ENCODE data around the gene ST3GAL6. TPM values are rescaled to one million over a fixed set of nuclear protein-coding genes. Genes with fewer than 3 reads are reported as not detected.

ST3GAL6 gene
- total and polyA plus RNA-seq, 2 of the 4 experiments (the other 2 are of a cell fraction) = 0.36 to 0.99 TPM

GRCh38 chr3:98778852-98779413, 15.8 kb downstream of the ST3GAL6 start:
- in situ Hi-C loops (cut with MboI; ENCODE audit: low sequenced_read_pairs) = no loop called here
- peak overlapping the region; percentile 69 for H2BK5ac ChIP-seq (ENCODE audit: low read depth, low read length, poor library complexity, severe bottlenecking)
- no peak overlapping the region for H2BK15ac ChIP-seq (ENCODE audit: low read depth, low read length)
- peaks cover 7% of the 10 kb centered on the region; the same call in 1 of the 2 replicates for H4K20me1 ChIP-seq (ENCODE audit: insufficient read depth, low read length)
- no peak overlapping the region for H3K27ac ChIP-seq (ENCODE audit: insufficient read depth, low read length)
- peaks cover 7% of the 10 kb centered on the region for H3K4me1 ChIP-seq (ENCODE audit: control insufficient read depth, insufficient read depth, low read length)
- no peaks in the 10 kb centered on the region for H3K9me3 ChIP-seq (ENCODE audit: control insufficient read depth, insufficient read depth, low read length)
- intact Hi-C loops (cut with micrococcal nuclease) = no loop called here
- peak overlapping the region; percentile 38; the same call in 1 of the 2 replicates for H3K4ac ChIP-seq (ENCODE audit: low read depth, low read length)
- peak overlapping the region; percentile 3 for H2AK9ac ChIP-seq (replicated peaks; ENCODE audit: low read depth, low read length, poor library complexity)
- dilution Hi-C loops (cut with HindIII; ENCODE audit: low sequenced_read_pairs, unreplicated experiment) = no loop called here
- 0 out of 2 replicates have a peak overlapping the region, but pooled peaks have one; percentile 76 for H2BK120ac ChIP-seq (ENCODE audit: low read depth, low read length)
- H2AK5ac ChIP-seq (ENCODE audit: low read depth, low read length) = peak overlapping the region; percentile 48; the same call in 1 of the 2 replicates
- H3K79me1 ChIP-seq (ENCODE audit: low read depth in 1 of 2, low read length in 2 of 2) = 0 out of 4 replicates have a peak, but pooled peaks cover 0 to under 1% of the 10 kb centered on the region in 2 experiments
- H2BK20ac ChIP-seq (ENCODE audit: low read depth, low read length) = peak overlapping the region; percentile 14; the same call in 1 of the 2 replicates
- H3K27me3 ChIP-seq (ENCODE audit: control insufficient read depth, insufficient read depth, low read length) = no peaks in the 10 kb centered on the region
- 0 out of 2 replicates have a peak overlapping the region, but pooled peaks have one; percentile 36 for H3K14ac ChIP-seq (replicated peaks; ENCODE audit: low read depth, low read length)
- H3K23ac ChIP-seq (ENCODE audit: low read depth, low read length) = peak overlapping the region; percentile 26; the same call in 1 of the 2 replicates
- WGBS, 2 experiments (ENCODE audit: extremely low coverage in 2 of 2, insufficient read length in 1 of 2) = 0% methylated on average over 2 of the region's 5 CpGs; no CpG with 5 or more reads in 1 of the 2 experiments
- no peak overlapping the region for H4K91ac ChIP-seq (ENCODE audit: insufficient read depth, low read depth, low read length)
- peak overlapping the region; percentile 42; the same call in 1 of the 2 replicates for H3K4me2 ChIP-seq (ENCODE audit: low read depth, low read length)
- ATAC-seq (ENCODE audit: low read depth) (peak; percentile 84), DNase-seq (peak; percentile 95)
- no peak overlapping the region for H4K5ac ChIP-seq (ENCODE audit: low read depth, low read length)
- H3K4me3 ChIP-seq (ENCODE audit: insufficient read depth, low read depth, low read length) = no peak overlapping the region
- no peak overlapping the region for H3K18ac ChIP-seq (ENCODE audit: low read depth, low read length)
- H3K9ac ChIP-seq (ENCODE audit: low read depth, low read length) = no peak overlapping the region
- CTCF ChIA-PET = interaction anchor here (1.5 kb wide), 1 partner anchor 129 kb away, joined by 3 read pairs; no protein-coding TSS in a partner anchor
- peak overlapping the region in 1 of 2 experiments; percentile 25; a peak in 1 of 4 replicates for H4K8ac ChIP-seq (ENCODE audit: low read depth in 2 of 2, low read length in 2 of 2)
- BruUV-seq (replicated peaks) = no TSS peak
- POLR2A ChIA-PET (ENCODE audit: unreplicated experiment) = no interaction called here
- H3K36me3 ChIP-seq (ENCODE audit: control insufficient read depth, insufficient read depth, low read length) = no peaks in the 10 kb centered on the region
- peak overlapping the region; percentile 72 for H2AFZ ChIP-seq (replicated peaks; ENCODE audit: low read length, poor library complexity)
- H3K9me1 ChIP-seq (ENCODE audit: insufficient read depth, low read length) = peaks cover 15% of the 10 kb centered on the region
- H3K56ac ChIP-seq (ENCODE audit: extremely low read depth, insufficient read depth, low read length) = no peak overlapping the region
- peak; percentile 35; the same call in 1 of the 2 replicates for TF ChIP-seq MAZ (IDR thresholded peaks at IDR 0.05; ENCODE audit: borderline replicate concordance, low read depth, low read length)
- peak; percentile 83 for TF ChIP-seq USF2 (IDR thresholded peaks at IDR 0.05; ENCODE audit: low read depth, low read length)
- no peak for TF ChIP-seq SMC3 (IDR thresholded peaks at IDR 0.05; ENCODE audit: low read depth, low read length)
- no peak for TF ChIP-seq POLR2A (IDR thresholded peaks at IDR 0.05; ENCODE audit: low read depth, low read length)
- peak; percentile 56 for TF ChIP-seq RCOR1 (IDR thresholded peaks at IDR 0.05; ENCODE audit: insufficient replicate concordance, low read length)
- TF ChIP-seq CTCF (conservative IDR thresholded peaks at IDR 0.05; ENCODE audit: low read depth, low read length) = no peak
- TF ChIP-seq CHD1 (IDR thresholded peaks at IDR 0.05; ENCODE audit: low read depth, low read length) = no peak
- TF ChIP-seq FOS (IDR thresholded peaks at IDR 0.05; ENCODE audit: low read depth, low read length) = 0 out of 2 replicates have a peak, but pooled peaks have one; percentile 15
- no peak for TF ChIP-seq MAFK (IDR thresholded peaks at IDR 0.05; ENCODE audit: low read depth, low read length)
- peak; percentile 100 for TF ChIP-seq CEBPB (IDR thresholded peaks at IDR 0.05; ENCODE audit: low read depth, low read length)
- TF ChIP-seq ELK1 (IDR thresholded peaks at IDR 0.05; ENCODE audit: borderline replicate concordance, low read depth, low read length) = no peak
- peak; percentile 12; the same call in 1 of the 2 replicates for TF ChIP-seq MXI1 (IDR thresholded peaks at IDR 0.05; ENCODE audit: borderline replicate concordance, low read depth, low read length)
- TF ChIP-seq BHLHE40 (IDR thresholded peaks at IDR 0.05; ENCODE audit: low read depth, low read length) = no peak
- no peak for TF ChIP-seq RAD21 (IDR thresholded peaks at IDR 0.05; ENCODE audit: low read length)

Measured in IMR-90 (cell line).